Measurements from ENCODE around the gene EEF1AKMT1. TPM values are rescaled to one million over a fixed set of nuclear protein-coding genes. Genes with fewer than 3 reads are reported as not detected.
A peak's percentile ranks its signal among the peaks of the same experiment; 100 is the strongest.

The EEF1AKMT1 gene
- total RNA-seq, 4 donors from 2014 or later, result 5.9 to 8.5 (median 8.0) TPM

DNA sequence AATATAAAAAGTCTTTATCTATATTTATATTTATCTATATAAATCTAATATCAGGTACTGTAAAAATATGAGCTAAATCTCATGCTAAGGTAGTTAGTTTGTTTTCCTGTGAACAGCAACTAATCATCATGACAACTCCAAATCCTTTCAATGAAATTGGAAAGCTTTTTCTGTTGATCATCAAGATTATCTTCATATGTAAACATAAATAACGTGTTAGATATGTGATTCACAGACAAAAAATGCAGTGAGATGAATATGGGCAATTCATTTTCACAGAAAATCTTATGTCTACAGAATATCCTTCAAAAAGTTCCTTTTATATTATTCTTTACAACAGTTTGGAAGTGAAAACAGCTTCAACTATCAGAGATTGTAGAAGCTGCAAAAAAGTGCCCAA is 41.7 kb upstream of the EEF1AKMT1 start:
- Histone ChIP-seq H3K4me3 (no peak overlapping the region), H3K9me3 (no peaks in the 10 kb centered on the region), H3K27ac (peak overlapping the region; percentile 87 to 93 (median 88)), H3K27me3 (no peaks in the 10 kb centered on the region), H3K36me3 (no peaks in the 10 kb centered on the region), H3K4me1 (peaks cover 57 to 59% of the 10 kb centered on the region in 2 donors)
- intact Hi-C loops (cut with DNase I; ENCODE audit: low total_unique reads) (loop anchor here (10.0 kb wide), 1 partner anchor 179 kb away; no protein-coding TSS in a partner anchor), in situ Hi-C loops (cut with MboI; ENCODE audit: low sequenced_read_pairs in 4 of 4) (no loop called here)
- no peak for ATAC-seq
- TF ChIP-seq, protein P1, sequence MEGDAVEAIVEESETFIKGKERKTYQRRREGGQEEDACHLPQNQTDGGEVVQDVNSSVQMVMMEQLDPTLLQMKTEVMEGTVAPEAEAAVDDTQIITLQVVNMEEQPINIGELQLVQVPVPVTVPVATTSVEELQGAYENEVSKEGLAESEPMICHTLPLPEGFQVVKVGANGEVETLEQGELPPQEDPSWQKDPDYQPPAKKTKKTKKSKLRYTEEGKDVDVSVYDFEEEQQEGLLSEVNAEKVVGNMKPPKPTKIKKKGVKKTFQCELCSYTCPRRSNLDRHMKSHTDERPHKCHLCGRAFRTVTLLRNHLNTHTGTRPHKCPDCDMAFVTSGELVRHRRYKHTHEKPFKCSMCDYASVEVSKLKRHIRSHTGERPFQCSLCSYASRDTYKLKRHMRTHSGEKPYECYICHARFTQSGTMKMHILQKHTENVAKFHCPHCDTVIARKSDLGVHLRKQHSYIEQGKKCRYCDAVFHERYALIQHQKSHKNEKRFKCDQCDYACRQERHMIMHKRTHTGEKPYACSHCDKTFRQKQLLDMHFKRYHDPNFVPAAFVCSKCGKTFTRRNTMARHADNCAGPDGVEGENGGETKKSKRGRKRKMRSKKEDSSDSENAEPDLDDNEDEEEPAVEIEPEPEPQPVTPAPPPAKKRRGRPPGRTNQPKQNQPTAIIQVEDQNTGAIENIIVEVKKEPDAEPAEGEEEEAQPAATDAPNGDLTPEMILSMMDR (IDR thresholded peaks at IDR 0.05 in 4 of 5, conservative IDR thresholded peaks at IDR 0.05 in 1 of 5), result no peak
- no peak for TF ChIP-seq POLR2A (IDR thresholded peaks at IDR 0.05)
- no peak for DNase-seq

DNA sequence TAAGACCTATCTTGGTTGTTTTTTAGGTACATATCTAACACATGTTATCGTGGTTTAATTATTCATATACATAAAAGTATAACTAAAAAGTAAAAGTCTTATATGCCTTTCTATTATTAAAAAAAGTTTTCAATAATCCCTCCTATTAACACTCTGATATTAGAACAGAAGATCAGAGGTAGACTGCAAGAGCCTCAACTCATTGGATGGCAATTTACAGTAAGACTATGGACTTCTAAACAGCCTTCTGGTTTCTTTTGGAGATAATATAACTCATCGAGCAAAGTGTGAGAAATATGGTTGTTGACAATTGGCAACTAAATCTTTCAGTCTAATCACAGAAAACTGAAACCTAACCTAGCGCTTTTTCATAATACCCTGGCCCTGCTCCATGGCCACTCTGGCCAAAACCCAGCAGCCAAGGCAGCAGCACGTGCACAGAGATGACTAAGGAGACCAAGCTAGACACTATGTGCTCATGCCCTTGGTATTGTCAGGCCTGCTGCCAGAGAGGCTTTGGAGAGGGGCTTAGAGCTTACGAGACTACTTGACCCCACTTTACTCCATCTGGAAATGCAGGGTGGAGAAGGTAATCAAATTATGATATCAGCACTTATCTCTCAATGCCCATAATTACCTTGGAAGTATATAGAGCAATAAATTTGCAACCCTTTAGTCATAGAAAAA is 40.6 kb upstream of the EEF1AKMT1 start:
- Histone ChIP-seq H3K27me3 (no peaks in the 10 kb centered on the region), H3K4me3 (peak overlapping the region in 3 of 4 donors; percentile 12 to 45 (median 29))
- peak; percentile 94 to 96 for ATAC-seq

DNA sequence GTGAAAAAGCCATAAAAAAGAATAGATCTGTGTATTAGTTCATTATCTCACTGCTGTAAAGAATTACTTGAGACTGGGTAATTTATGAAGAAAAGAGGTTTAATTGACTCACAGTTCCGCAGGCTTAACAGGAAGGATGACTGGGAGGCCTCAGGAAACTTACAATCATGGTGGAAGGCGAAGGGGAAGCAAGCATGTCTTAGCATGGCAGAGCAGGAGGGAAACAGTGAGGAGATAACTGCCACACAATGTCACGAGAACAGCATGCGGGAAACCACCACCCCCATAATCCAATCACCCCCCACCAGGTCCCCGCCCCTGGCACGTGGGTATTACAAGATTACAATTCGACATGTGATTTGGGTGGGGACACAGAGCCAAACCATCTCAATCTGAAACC is 39.1 kb upstream of the EEF1AKMT1 start:
- peaks cover 0 to 16% of the 10 kb centered on the region in 2 donors for H3K36me3 ChIP-seq
- TF ChIP-seq POLR2A (IDR thresholded peaks at IDR 0.05), result no peak
- TF ChIP-seq, protein P1 (IDR thresholded peaks at IDR 0.05 in 4 of 5, conservative IDR thresholded peaks at IDR 0.05 in 1 of 5), result no peak
- H3K9me3 ChIP-seq, result no peaks in the 10 kb centered on the region
- no peak overlapping the region for H3K4me3 ChIP-seq
- intact Hi-C loops (cut with DNase I; ENCODE audit: low total_unique reads), result loop anchor here (5.0 to 10.0 kb wide), 3 partner anchors 41 to 246 kb away; partner anchors contain the start of genes EEF1AKMT1 and IFT88
- peak overlapping the region; percentile 87 to 93 (median 88) for H3K27ac ChIP-seq
- in situ Hi-C loops (cut with MboI; ENCODE audit: low sequenced_read_pairs in 4 of 4), result no loop called here
- H3K27me3 ChIP-seq, result no peaks in the 10 kb centered on the region
- DNase-seq, result peak in 1 of 2 donors; percentile 43
- ATAC-seq, result no peak
- H3K4me1 ChIP-seq, result peaks cover 45 to 59% of the 10 kb centered on the region in 2 donors

More for the DNA sequence above, 40.6 kb upstream of the EEF1AKMT1 start:
- no peak for TF ChIP-seq POLR2A (IDR thresholded peaks at IDR 0.05)
- TF ChIP-seq, protein P1 (IDR thresholded peaks at IDR 0.05 in 4 of 5, conservative IDR thresholded peaks at IDR 0.05 in 1 of 5), result no peak
- DNase-seq, result peak; percentile 85 to 95
- Histone ChIP-seq H3K9me3 (no peaks in the 10 kb centered on the region), H3K27ac (peak overlapping the region; percentile 87 to 93 (median 88)), H3K4me1 (peaks cover 46 to 63% of the 10 kb centered on the region in 2 donors), H3K36me3 (peaks cover 0 to 1% of the 10 kb centered on the region in 2 donors)
- in situ Hi-C loops (cut with MboI; ENCODE audit: low sequenced_read_pairs in 4 of 4) (no loop called here), intact Hi-C loops (cut with DNase I; ENCODE audit: low total_unique reads) (loop anchor here (5.0 to 10.0 kb wide), 3 partner anchors 42 to 247 kb away; partner anchors contain the start of genes EEF1AKMT1 and IFT88)

DNA sequence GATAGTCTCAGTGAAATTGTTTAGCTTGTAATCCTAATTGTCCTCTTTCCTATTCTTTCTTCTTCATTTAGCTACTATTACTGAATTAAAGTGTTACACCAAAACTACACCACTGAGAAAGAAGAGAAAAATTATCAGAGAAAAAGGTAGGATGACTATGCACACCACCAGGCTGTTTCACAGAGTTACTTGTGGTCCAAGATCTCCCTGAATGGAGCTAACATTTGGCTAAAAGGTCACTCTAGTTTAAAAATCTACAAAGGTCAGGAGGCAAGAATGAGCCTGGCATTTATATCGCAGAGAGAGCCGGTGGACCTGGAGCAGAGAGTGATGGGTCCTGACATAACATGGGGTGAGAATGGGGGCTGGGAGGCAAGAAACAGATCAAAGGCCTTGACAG is 37.0 kb upstream of the EEF1AKMT1 start:
- ATAC-seq, result no peak
- intact Hi-C loops (cut with DNase I; ENCODE audit: low total_unique reads), result loop anchor here (5.0 to 10.0 kb wide), 3 partner anchors 39 to 244 kb away; partner anchors contain the start of genes EEF1AKMT1 and IFT88
- no peak for DNase-seq
- Histone ChIP-seq H3K27ac (peak overlapping the region; percentile 87 to 93 (median 88)), H3K4me1 (peaks cover 30 to 42% of the 10 kb centered on the region in 2 donors), H3K36me3 (peaks cover 0 to 28% of the 10 kb centered on the region in 2 donors), H3K27me3 (no peaks in the 10 kb centered on the region), H3K4me3 (no peak overlapping the region), H3K9me3 (no peaks in the 10 kb centered on the region)
- TF ChIP-seq, protein P1 (IDR thresholded peaks at IDR 0.05 in 4 of 5, conservative IDR thresholded peaks at IDR 0.05 in 1 of 5), result no peak
- TF ChIP-seq POLR2A (IDR thresholded peaks at IDR 0.05), result no peak
- in situ Hi-C loops (cut with MboI; ENCODE audit: low sequenced_read_pairs in 4 of 4), result no loop called here
